OCI-LY1 (cell line): ENCODE results near the gene TADA1.
"Not testable (repeated sequence)": the region's sequence is repeated elsewhere in the genome, so short reads cannot be mapped to it uniquely, and the experiment has no call there.

Experiments
- H2AFZ ChIP-seq: fragments of 200-600 bp; sonication (generic), shearing (Covaris generic); 2 replicates; pipeline ENCODE4 v1.6.0; 2014; ENCODE audit warnings: antibody characterized with exemption, mild to moderate bottlenecking, low read length
- H3F3A ChIP-seq: fragments of 200-600 bp; sonication (generic), shearing (Covaris generic); 2 replicates; pipeline ENCODE4 v1.6.0; 2014; ENCODE audit warnings: mild to moderate bottlenecking, antibody characterized with exemption, low read length, moderate library complexity; ENCODE audit not compliant: insufficient read depth
- H3K27ac ChIP-seq: fragments of 200-600 bp; sonication (generic); 2 replicates; pipeline ENCODE4 v1.5.1; 2014; ENCODE audit warnings: low read length, mixed run types, mild to moderate bottlenecking, low read depth; ENCODE audit not compliant: poor library complexity, severe bottlenecking
- H3K27me3 ChIP-seq: fragments of 200-600 bp; sonication (generic); 2 replicates; pipeline ENCODE4 v1.6.0; 2014; ENCODE audit warnings: antibody characterized with exemption, mild to moderate bottlenecking, low read length, moderate library complexity; ENCODE audit not compliant: insufficient read depth
- H3K36me3 ChIP-seq: fragments of 200-600 bp; sonication (generic); 2 replicates; pipeline ENCODE4 v1.6.1; 2014; ENCODE audit warnings: mild to moderate bottlenecking, antibody characterized with exemption, low read length, moderate library complexity, mixed read lengths; ENCODE audit not compliant: insufficient read depth
- H3K4me1 ChIP-seq: fragments of 200-600 bp; sonication (generic); 2 replicates; pipeline ENCODE4 v1.5.1; 2014; ENCODE audit warnings: mild to moderate bottlenecking, low read length, moderate library complexity; ENCODE audit not compliant: insufficient read depth, severe bottlenecking
- H3K4me2 ChIP-seq: fragments of 200-600 bp; sonication (generic), shearing (Covaris generic); 2 replicates; pipeline ENCODE4 v1.6.1; 2014; ENCODE audit warnings: low read length
- H3K4me3 ChIP-seq: fragments of 200-600 bp; sonication (generic); 2 replicates; pipeline ENCODE4 v1.5.1; 2014; ENCODE audit warnings: low read length, low read depth, mild to moderate bottlenecking, mixed read lengths; ENCODE audit not compliant: poor library complexity, severe bottlenecking
- H3K79me2 ChIP-seq: fragments of 200-600 bp; shearing (Covaris generic); 2 replicates; pipeline ENCODE4 v1.6.1; 2016; ENCODE audit warnings: mixed run types, low read length, mixed read lengths; ENCODE audit not compliant: insufficient read depth
- H3K9ac ChIP-seq: fragments of 200-600 bp; sonication (generic), shearing (Covaris generic); 2 replicates; pipeline ENCODE4 v1.6.1; 2014; ENCODE audit warnings: mild to moderate bottlenecking, low read length, mixed read lengths
- H3K9me2 ChIP-seq: fragments of 200-600 bp; sonication (generic), shearing (Covaris generic); 2 replicates; pipeline ENCODE4 v1.6.1; 2014; ENCODE audit warnings: low read depth, mild to moderate bottlenecking, low read length, mixed read lengths
- H3K9me3 ChIP-seq: fragments of 200-600 bp; shearing (Covaris generic); 2 replicates; pipeline ENCODE4 v1.6.1; 2014; ENCODE audit warnings: low read length, mixed read lengths
- H4K20me1 ChIP-seq: fragments of 200-600 bp; sonication (generic), shearing (Covaris generic); 2 replicates; pipeline ENCODE4 v1.6.0; 2016; ENCODE audit warnings: mild to moderate bottlenecking, low read length; ENCODE audit not compliant: insufficient read depth
- EZH2 ChIP-seq: fragments of 200-600 bp; sonication (generic), shearing (Covaris generic); IDR thresholded peaks from 2 replicates; pipeline ENCODE4 v1.8.0; 2017; ENCODE audit warnings: borderline replicate concordance, mixed run types, mild to moderate bottlenecking, antibody characterized with exemption, low read length, moderate library complexity, mixed read lengths
- TF ChIP-seq, protein P1 (sequence below): fragments of 200-600 bp; sonication (generic), shearing (Covaris generic); IDR thresholded peaks from 2 replicates; pipeline ENCODE4 v1.5.1; 2017; ENCODE audit warnings: mild to moderate bottlenecking, antibody characterized with exemption, low read length, moderate library complexity, mixed read lengths

The TADA1 gene

GRCh38 chr1:166838766-166839599 is 37.1 kb downstream of the TADA1 start, which contains the start of gene POGK:
TSS of gene POGK (plus strand) at chr1:166839475. CDS start at chr1:166840957, 1,482 bp downstream.
- Histone ChIP-seq H3F3A (no peaks in the 10 kb centered on the region), H3K27me3 (no peaks in the 10 kb centered on the region), H3K9me2 (no peaks in the 10 kb centered on the region), H2AFZ (no peak within 1 kb of the TSS), H3K4me1 (peaks cover 22% of the 10 kb centered on the region), H3K79me2 (no peaks in the 10 kb centered on the region), H3K9me3 (no peaks in the 10 kb centered on the region), H3K36me3 (peaks cover 30% of the 10 kb centered on the region), H3K9ac (peak within 1 kb of the TSS; percentile 77), H3K4me3 (peak within 1 kb of the TSS; percentile 77), H3K4me2 (peak within 1 kb of the TSS; percentile 82), H4K20me1 (no peaks in the 10 kb centered on the region), H3K27ac (peak within 1 kb of the TSS; percentile 58)
- TF ChIP-seq EZH2, result no peak
- TF ChIP-seq, protein P1, sequence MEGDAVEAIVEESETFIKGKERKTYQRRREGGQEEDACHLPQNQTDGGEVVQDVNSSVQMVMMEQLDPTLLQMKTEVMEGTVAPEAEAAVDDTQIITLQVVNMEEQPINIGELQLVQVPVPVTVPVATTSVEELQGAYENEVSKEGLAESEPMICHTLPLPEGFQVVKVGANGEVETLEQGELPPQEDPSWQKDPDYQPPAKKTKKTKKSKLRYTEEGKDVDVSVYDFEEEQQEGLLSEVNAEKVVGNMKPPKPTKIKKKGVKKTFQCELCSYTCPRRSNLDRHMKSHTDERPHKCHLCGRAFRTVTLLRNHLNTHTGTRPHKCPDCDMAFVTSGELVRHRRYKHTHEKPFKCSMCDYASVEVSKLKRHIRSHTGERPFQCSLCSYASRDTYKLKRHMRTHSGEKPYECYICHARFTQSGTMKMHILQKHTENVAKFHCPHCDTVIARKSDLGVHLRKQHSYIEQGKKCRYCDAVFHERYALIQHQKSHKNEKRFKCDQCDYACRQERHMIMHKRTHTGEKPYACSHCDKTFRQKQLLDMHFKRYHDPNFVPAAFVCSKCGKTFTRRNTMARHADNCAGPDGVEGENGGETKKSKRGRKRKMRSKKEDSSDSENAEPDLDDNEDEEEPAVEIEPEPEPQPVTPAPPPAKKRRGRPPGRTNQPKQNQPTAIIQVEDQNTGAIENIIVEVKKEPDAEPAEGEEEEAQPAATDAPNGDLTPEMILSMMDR, result no peak

DNA sequence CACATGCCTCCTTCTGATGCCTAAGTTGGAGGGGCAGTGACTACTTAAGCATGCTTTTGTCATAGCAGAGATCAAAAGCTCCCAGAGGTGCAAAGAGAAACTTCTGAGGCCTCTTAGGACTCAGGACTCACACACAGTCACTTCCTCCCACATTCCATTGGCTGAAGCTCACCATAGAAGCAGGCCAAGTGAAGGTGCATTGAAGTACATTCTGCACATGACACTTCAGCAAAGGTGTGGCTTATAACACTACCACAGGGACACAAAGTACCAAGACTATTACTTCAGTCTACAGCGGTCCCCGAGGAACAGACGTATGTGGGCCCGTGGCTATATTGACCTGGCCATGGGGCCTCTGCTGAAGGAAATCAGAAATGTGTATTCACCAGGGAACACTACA is 39.3 kb downstream of the TADA1 start:
- no peaks in the 10 kb centered on the region for H4K20me1 ChIP-seq
- H3K27me3 ChIP-seq, result peaks cover 7% of the 10 kb centered on the region; the same call in 1 of the 2 replicates
- H3K4me3 ChIP-seq, result no peak overlapping the region
- no peaks in the 10 kb centered on the region for H3K9me2 ChIP-seq
- TF ChIP-seq, protein P1, result no peak
- no peak for TF ChIP-seq EZH2
- no peak overlapping the region for H2AFZ ChIP-seq
- no peaks in the 10 kb centered on the region for H3K79me2 ChIP-seq
- H3K4me2 ChIP-seq, result no peak overlapping the region
- H3K9me3 ChIP-seq, result no peaks in the 10 kb centered on the region
- no peak overlapping the region for H3K9ac ChIP-seq
- peaks cover 10% of the 10 kb centered on the region; the same call in 1 of the 2 replicates for H3K36me3 ChIP-seq
- peaks cover 22% of the 10 kb centered on the region for H3K4me1 ChIP-seq
- H3K27ac ChIP-seq, result no peak overlapping the region
- no peaks in the 10 kb centered on the region for H3F3A ChIP-seq

DNA sequence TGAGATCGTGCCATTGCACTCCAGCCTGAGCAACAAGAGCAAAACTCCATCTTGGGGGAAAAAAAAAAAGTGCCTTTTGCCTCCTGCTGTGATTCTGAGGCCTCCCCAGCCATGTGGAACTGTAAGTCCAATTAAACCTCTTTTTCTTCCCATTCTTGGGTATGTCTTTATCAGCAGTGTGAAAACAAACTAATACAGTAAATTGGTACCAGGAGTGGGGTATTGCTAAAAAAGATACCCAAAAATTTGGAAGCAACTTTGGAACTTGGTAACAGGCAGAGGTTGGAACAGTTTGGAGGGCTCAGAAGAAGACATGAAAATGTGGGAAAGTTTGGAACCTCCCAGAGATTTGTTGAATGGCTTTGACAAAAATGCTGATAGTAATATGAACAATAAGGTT is 46.3 kb downstream of the TADA1 start:
- not testable (repeated sequence) for H3K4me2 ChIP-seq, H3F3A ChIP-seq, H3K27me3 ChIP-seq, H3K9me3 ChIP-seq, H3K4me3 ChIP-seq, H4K20me1 ChIP-seq, H3K4me1 ChIP-seq, H3K79me2 ChIP-seq, H3K9me2 ChIP-seq, H3K36me3 ChIP-seq, H2AFZ ChIP-seq, H3K9ac ChIP-seq, H3K27ac ChIP-seq
